ENCODE data around the gene EIF2AK2.

EIF2AK2 gene

GRCh38 chr2:37149626-37150322, 7.0 kb downstream of the EIF2AK2 start:
- H3K9me3 Mint-ChIP-seq, result peaks cover 2% of the 10 kb centered on the region
- H3K27ac Mint-ChIP-seq, result peak overlapping the region; percentile 28
- ATAC-seq, result no peak
- H3K4me3 Mint-ChIP-seq, result peak overlapping the region; percentile 29
- no peak for DNase-seq
- peaks cover 44% of the 10 kb centered on the region for H3K4me1 Mint-ChIP-seq
- H3K36me3 Mint-ChIP-seq (ENCODE audit: low read depth), result peaks cover 59% of the 10 kb centered on the region
- H3K27me3 Mint-ChIP-seq, result no peaks in the 10 kb centered on the region

DNA sequence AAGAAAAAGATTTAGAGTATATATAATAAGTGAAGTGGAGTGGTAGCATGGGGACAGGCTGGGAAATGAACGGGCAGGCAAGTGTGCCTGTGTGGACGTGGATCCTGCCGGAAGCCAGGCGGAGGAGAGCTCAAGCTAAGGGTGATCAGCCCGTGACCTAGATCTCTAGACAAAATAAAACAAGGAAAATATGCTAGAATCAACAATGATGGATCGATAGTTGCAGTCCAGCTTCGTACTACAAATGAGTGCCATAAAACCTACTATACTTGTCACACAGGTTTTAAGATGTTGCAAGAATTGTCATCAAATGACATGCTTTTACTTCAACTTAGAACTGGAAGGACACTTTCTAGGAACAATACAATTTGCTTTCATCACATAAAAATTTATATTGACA, 8.5 kb downstream of the EIF2AK2 start:
- no peak overlapping the region for H3K27ac Mint-ChIP-seq

GRCh38 chr2:37146062-37146461, 10.7 kb downstream of the EIF2AK2 start:
- DNase-seq (no peak), ATAC-seq (no peak)
- H3K36me3 Mint-ChIP-seq (ENCODE audit: low read depth), result peaks cover 42% of the 10 kb centered on the region

More for the DNA sequence above, 8.5 kb downstream of the EIF2AK2 start:
- H3K27me3 Mint-ChIP-seq, result no peaks in the 10 kb centered on the region
- no peak overlapping the region for H3K4me3 Mint-ChIP-seq
- peaks cover 51% of the 10 kb centered on the region for H3K36me3 Mint-ChIP-seq (ENCODE audit: low read depth)
- peaks cover 31% of the 10 kb centered on the region for H3K4me1 Mint-ChIP-seq
- H3K9me3 Mint-ChIP-seq, result no peaks in the 10 kb centered on the region
- no peak for DNase-seq
- ATAC-seq, result no peak

GRCh38 chr2:37143974-37144373, 12.8 kb downstream of the EIF2AK2 start:
- H3K36me3 Mint-ChIP-seq (ENCODE audit: low read depth), result peaks cover 46% of the 10 kb centered on the region

More at GRCh38 chr2:37146062-37146461, 10.7 kb downstream of the EIF2AK2 start:
- Mint-ChIP-seq H3K4me1 (peaks cover 13% of the 10 kb centered on the region), H3K9me3 (no peaks in the 10 kb centered on the region), H3K27ac (no peak overlapping the region), H3K4me3 (no peak overlapping the region), H3K27me3 (no peaks in the 10 kb centered on the region)

GRCh38 chr2:37142546-37142945, 14.2 kb downstream of the EIF2AK2 start:
- Mint-ChIP-seq H3K27ac (no peak overlapping the region), H3K4me3 (no peak overlapping the region), H3K36me3 (ENCODE audit: low read depth) (peaks cover 41% of the 10 kb centered on the region), H3K4me1 (no peaks in the 10 kb centered on the region), H3K27me3 (no peaks in the 10 kb centered on the region), H3K9me3 (no peaks in the 10 kb centered on the region)
- ATAC-seq (no peak), DNase-seq (no peak)

More at GRCh38 chr2:37143974-37144373, 12.8 kb downstream of the EIF2AK2 start:
- no peaks in the 10 kb centered on the region for H3K27me3 Mint-ChIP-seq
- H3K4me1 Mint-ChIP-seq, result no peaks in the 10 kb centered on the region
- H3K4me3 Mint-ChIP-seq, result no peak overlapping the region
- no peaks in the 10 kb centered on the region for H3K9me3 Mint-ChIP-seq
- ATAC-seq (no peak), DNase-seq (no peak)
- no peak overlapping the region for H3K27ac Mint-ChIP-seq

DNA sequence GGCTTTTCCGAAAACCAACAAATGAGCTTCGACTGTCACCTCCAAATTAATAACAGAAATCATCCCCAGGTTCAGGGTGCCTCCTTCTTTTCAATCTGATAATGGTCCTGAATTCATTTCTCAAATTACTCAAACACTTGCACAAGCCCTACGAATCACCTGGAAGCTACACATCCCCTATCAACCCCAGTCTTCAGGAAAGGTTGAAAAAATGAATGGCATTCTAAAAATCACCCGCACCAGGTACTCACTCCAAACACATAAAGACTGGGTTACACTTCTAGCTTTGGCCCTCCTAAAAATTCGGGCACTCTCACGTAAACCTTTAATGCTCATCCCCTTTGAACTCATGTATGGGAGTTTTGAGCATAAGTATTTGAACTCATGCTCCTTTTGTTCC, 23.9 kb downstream of the EIF2AK2 start:
- H3K27me3 Mint-ChIP-seq, result no peaks in the 10 kb centered on the region
- no peak for ATAC-seq
- peaks cover 48% of the 10 kb centered on the region for H3K36me3 Mint-ChIP-seq (ENCODE audit: low read depth)
- DNase-seq, result no peak
- no peaks in the 10 kb centered on the region for H3K9me3 Mint-ChIP-seq
- H3K27ac Mint-ChIP-seq, result no peak overlapping the region
- H3K4me1 Mint-ChIP-seq, result no peaks in the 10 kb centered on the region
- no peak overlapping the region for H3K4me3 Mint-ChIP-seq

DNA sequence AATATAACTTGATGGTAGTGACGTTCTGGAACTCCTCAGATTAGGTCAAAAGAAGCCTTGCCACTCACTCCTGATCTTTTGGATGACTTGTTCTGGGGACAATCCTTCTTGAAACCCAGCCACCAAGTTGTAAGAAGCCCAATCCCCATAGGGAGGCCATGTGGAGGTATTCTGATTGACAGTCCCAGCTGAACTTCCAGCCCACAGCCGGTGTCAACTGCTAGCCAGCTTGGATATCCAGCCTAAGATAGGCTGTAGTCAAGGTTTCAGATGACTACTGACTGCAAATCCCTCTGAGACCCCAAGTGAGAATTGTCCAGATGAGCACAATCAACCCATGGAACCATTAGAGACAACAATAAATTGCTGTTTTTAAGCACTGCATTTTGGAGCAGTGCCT, 31.4 kb downstream of the EIF2AK2 start:
- no peaks in the 10 kb centered on the region for H3K4me1 Mint-ChIP-seq
- no peak overlapping the region for H3K4me3 Mint-ChIP-seq
- no peak for DNase-seq
- H3K9me3 Mint-ChIP-seq, result no peaks in the 10 kb centered on the region
- H3K27ac Mint-ChIP-seq, result no peak overlapping the region
- ATAC-seq, result no peak
- H3K27me3 Mint-ChIP-seq, result no peaks in the 10 kb centered on the region
- peaks cover 46% of the 10 kb centered on the region for H3K36me3 Mint-ChIP-seq (ENCODE audit: low read depth)

DNA sequence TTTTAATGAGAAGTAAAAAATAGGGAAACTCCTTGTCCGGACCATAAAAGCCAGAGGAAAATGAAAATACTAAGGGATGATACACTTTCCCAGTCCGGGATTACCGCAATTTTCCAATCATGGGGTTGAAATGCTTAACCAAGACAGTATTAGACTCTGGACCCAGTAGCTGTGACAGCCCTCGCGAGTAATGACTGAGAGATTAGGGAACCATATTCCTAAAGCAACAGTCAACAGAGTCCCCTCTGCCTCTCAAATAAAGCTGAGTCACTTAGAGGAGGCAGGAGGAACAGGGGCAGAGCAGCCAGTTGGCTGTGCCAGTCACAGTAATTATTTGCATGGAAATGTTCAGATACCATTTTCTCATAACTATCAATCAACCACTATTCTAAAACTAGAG, 37.6 kb downstream of the EIF2AK2 start:
- ATAC-seq, result no peak
- H3K4me3 Mint-ChIP-seq, result no peak overlapping the region
- H3K4me1 Mint-ChIP-seq, result no peaks in the 10 kb centered on the region
- no peaks in the 10 kb centered on the region for H3K9me3 Mint-ChIP-seq
- H3K27ac Mint-ChIP-seq, result no peak overlapping the region
- H3K36me3 Mint-ChIP-seq (ENCODE audit: low read depth), result peaks cover 23% of the 10 kb centered on the region
- H3K27me3 Mint-ChIP-seq, result no peaks in the 10 kb centered on the region
- DNase-seq, result no peak

GRCh38 chr2:37117566-37117965, 39.2 kb downstream of the EIF2AK2 start:
- H3K27ac Mint-ChIP-seq, result no peak overlapping the region

GRCh38 chr2:37111958-37112357, 44.8 kb downstream of the EIF2AK2 start:
- no peak for DNase-seq
- ATAC-seq, result no peak
- Mint-ChIP-seq H3K27ac (no peak overlapping the region), H3K4me1 (peaks cover 2% of the 10 kb centered on the region), H3K36me3 (ENCODE audit: low read depth) (peaks cover 33% of the 10 kb centered on the region), H3K27me3 (no peaks in the 10 kb centered on the region), H3K9me3 (no peaks in the 10 kb centered on the region), H3K4me3 (no peak overlapping the region)

More at GRCh38 chr2:37117566-37117965, 39.2 kb downstream of the EIF2AK2 start:
- H3K9me3 Mint-ChIP-seq, result no peaks in the 10 kb centered on the region
- no peaks in the 10 kb centered on the region for H3K4me1 Mint-ChIP-seq
- H3K4me3 Mint-ChIP-seq, result no peak overlapping the region
- no peak for ATAC-seq
- peaks cover 29% of the 10 kb centered on the region for H3K36me3 Mint-ChIP-seq (ENCODE audit: low read depth)
- no peak for DNase-seq
- H3K27me3 Mint-ChIP-seq, result no peaks in the 10 kb centered on the region

- peaks cover 2% of the 10 kb centered on the region for H3K4me1 Mint-ChIP-seq
- no peak overlapping the region for H3K4me3 Mint-ChIP-seq
- no peak for ATAC-seq
- H3K9me3 Mint-ChIP-seq, result no peaks in the 10 kb centered on the region
- no peak for DNase-seq
- peaks cover 36% of the 10 kb centered on the region for H3K36me3 Mint-ChIP-seq (ENCODE audit: low read depth)
- H3K27me3 Mint-ChIP-seq, result no peaks in the 10 kb centered on the region
- H3K27ac Mint-ChIP-seq, result peak overlapping the region; percentile 46
Observed at GRCh38 chr2:37110306-37111212, 46.2 kb downstream of the EIF2AK2 start.

DNA sequence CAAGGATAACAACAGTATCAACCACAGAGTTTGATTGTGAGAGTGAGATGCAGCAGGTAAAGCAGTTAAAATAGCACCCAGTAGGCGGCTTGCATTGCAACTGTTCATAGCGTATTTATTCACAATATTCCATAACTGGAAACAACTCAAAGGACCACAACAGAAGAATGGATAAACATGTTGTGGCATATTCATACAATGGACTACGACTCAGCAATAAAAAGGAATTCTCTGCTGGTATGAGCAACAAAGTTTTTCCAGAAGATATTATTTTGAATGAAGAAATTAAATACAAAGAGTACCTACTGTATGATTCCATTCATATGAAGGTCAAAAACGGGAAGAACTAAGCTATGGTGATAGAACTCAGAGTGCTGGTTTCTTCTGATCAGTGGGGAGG, 47.3 kb downstream of the EIF2AK2 start:
- ATAC-seq (no peak), DNase-seq (no peak)
- no peak overlapping the region for H3K4me3 Mint-ChIP-seq
- H3K4me1 Mint-ChIP-seq, result peaks cover 2% of the 10 kb centered on the region
- H3K27ac Mint-ChIP-seq, result no peak overlapping the region
- peaks cover 37% of the 10 kb centered on the region for H3K36me3 Mint-ChIP-seq (ENCODE audit: low read depth)
- H3K9me3 Mint-ChIP-seq, result no peaks in the 10 kb centered on the region
- no peaks in the 10 kb centered on the region for H3K27me3 Mint-ChIP-seq

- Mint-ChIP-seq H3K4me1 (no peaks in the 10 kb centered on the region), H3K27me3 (no peaks in the 10 kb centered on the region), H3K27ac (no peak overlapping the region), H3K4me3 (no peak overlapping the region), H3K9me3 (no peaks in the 10 kb centered on the region), H3K36me3 (ENCODE audit: low read depth) (peaks cover 38% of the 10 kb centered on the region)
- ATAC-seq (no peak), DNase-seq (no peak)
Observed at GRCh38 chr2:37105150-37105549, 51.6 kb downstream of the EIF2AK2 start.

DNA sequence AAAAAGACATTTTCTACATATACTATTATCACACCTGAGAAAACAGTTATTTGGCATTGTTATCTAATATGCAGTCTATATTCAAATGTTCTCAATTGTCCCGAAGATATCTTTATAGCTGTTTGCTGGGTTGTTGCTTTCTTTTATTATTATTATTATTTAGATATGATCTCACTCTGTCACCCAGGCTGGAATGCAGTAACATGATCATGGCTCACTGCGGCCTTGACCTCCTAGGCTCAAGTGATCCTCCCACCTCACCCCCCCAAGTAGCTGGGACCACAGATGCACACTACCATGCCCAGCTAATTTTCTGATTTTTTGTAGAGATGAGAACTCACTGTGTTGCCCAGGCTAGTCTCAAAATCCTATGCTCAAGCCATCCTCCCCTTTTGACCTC, 52.6 kb downstream of the EIF2AK2 start:
- Mint-ChIP-seq H3K4me3 (no peak overlapping the region), H3K9me3 (no peaks in the 10 kb centered on the region), H3K27ac (no peak overlapping the region), H3K4me1 (no peaks in the 10 kb centered on the region), H3K27me3 (no peaks in the 10 kb centered on the region), H3K36me3 (ENCODE audit: low read depth) (peaks cover 42% of the 10 kb centered on the region)
- ATAC-seq (no peak), DNase-seq (no peak)

- H3K27me3 Mint-ChIP-seq, result no peaks in the 10 kb centered on the region
- H3K4me1 Mint-ChIP-seq, result peaks cover 2% of the 10 kb centered on the region
- no peak for ATAC-seq
- no peak overlapping the region for H3K4me3 Mint-ChIP-seq
- peaks cover 36% of the 10 kb centered on the region for H3K36me3 Mint-ChIP-seq (ENCODE audit: low read depth)
- DNase-seq, result no peak
- H3K27ac Mint-ChIP-seq, result no peak overlapping the region
- no peaks in the 10 kb centered on the region for H3K9me3 Mint-ChIP-seq
Observed at GRCh38 chr2:37102588-37102987, 54.2 kb downstream of the EIF2AK2 start.
